ENCODE data around the gene GDPD3.

GDPD3 gene

DNA sequence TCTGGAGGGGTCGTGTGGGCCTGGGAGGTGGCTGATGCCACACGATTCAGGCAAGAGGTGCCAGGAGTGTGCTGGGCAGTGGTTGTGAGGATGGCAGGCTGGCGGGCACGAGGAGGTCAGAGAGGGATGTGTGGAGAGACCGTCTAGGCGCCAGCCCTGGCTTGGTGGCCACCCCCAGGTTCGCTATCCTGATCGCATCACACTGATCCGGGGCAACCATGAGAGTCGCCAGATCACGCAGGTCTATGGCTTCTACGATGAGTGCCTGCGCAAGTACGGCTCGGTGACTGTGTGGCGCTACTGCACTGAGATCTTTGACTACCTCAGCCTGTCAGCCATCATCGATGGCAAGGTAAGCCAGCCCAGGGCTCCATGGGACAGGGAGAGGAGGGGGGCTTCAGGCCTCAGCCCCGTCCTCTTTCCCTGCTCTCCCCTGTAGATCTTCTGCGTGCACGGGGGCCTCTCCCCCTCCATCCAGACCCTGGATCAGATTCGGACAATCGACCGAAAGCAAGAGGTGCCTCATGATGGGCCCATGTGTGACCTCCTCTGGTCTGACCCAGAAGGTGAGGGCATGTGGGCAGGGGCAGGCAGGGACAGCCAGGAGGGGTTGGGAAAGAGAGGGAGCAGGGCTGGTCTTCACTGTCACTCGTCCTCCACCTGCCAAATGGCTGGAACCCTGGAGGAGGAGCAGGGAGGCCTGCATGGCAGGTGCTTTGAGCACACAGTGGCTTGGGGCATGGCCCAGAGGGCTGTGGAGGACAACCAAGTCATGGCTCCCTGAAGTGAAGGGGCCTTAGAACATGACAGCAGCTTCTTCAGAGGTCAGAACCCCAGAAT is 29.9 kb downstream of the GDPD3 start:
- TF ChIP-seq, protein P1, sequence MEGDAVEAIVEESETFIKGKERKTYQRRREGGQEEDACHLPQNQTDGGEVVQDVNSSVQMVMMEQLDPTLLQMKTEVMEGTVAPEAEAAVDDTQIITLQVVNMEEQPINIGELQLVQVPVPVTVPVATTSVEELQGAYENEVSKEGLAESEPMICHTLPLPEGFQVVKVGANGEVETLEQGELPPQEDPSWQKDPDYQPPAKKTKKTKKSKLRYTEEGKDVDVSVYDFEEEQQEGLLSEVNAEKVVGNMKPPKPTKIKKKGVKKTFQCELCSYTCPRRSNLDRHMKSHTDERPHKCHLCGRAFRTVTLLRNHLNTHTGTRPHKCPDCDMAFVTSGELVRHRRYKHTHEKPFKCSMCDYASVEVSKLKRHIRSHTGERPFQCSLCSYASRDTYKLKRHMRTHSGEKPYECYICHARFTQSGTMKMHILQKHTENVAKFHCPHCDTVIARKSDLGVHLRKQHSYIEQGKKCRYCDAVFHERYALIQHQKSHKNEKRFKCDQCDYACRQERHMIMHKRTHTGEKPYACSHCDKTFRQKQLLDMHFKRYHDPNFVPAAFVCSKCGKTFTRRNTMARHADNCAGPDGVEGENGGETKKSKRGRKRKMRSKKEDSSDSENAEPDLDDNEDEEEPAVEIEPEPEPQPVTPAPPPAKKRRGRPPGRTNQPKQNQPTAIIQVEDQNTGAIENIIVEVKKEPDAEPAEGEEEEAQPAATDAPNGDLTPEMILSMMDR (IDR thresholded peaks at IDR 0.05; ENCODE audit: borderline replicate concordance, insufficient read depth, low read depth, low read length), result no peak
- no peak overlapping the region for H3K4me3 ChIP-seq (ENCODE audit: low read depth, low read length)

DNA sequence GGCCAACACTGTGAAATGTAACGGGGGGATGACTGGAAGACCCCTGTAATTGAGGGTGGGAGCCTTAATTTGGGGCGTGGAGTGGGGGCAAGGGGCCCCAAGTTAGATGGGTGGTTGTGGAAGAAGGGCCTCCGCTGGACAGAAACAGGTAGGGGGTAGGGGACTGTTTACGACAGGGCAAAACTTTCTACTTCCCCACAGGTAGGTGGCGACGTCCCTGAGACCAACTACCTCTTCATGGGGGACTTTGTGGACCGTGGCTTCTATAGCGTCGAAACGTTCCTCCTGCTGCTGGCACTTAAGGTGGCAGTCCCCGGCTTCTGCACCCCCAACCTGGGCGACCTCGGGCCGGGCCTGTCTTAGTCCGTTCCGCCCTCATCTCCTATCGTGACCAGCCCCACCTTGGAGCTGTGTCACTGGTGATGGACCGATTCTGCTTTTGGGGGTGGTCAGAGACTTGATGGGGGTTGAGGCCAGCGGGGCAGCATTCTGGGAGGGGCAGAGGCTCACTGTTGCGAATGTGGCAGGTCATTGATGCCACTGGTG is 30.7 kb downstream of the GDPD3 start:
- no peak overlapping the region for H3K4me3 ChIP-seq (ENCODE audit: low read depth, low read length)
- TF ChIP-seq, protein P1 (IDR thresholded peaks at IDR 0.05; ENCODE audit: borderline replicate concordance, insufficient read depth, low read depth, low read length), result no peak

DNA sequence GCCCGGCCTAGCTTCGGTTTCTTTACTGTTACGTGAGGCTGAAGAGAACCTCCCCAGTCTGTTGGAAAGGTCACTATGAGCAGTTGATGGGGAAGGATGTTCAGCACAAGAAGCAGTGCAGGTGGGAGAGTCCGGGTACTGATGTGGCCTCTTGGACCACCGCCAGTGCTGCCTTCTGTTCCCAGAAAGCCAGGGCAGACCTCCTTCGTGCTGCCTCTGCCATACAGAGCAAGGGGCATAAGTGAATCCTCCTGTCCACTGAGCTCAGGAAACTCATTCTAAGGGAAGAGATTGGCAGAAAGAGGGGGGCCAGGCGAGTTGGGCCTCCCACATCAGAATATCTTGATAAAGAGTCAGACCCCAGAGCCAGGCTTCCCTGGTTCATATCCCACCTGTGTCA is 33.9 kb downstream of the GDPD3 start:
- TF ChIP-seq, protein P1 (IDR thresholded peaks at IDR 0.05; ENCODE audit: borderline replicate concordance, insufficient read depth, low read depth, low read length), result no peak
- H3K4me3 ChIP-seq (ENCODE audit: low read depth, low read length), result no peak overlapping the region

DNA sequence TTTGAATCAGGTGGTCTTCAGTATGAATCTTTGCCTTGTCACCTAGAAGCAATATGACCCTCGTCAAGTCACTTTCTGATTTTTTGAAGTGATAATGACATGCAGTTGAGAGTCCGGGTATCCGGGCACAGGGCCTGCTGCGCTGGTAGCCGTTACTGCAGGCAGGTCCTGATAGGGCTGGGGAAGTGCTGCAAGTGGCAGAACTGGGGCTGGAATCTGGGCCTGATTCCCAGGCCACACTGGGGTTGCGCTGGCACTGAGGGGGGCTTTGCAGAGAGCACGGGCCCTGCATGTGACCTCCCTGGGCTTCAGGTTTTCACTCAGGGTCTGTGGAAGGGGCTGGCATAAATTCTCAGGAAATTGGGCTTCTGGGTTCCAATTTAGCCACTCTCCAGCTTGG is 34.6 kb downstream of the GDPD3 start:
- no peak overlapping the region for H3K4me3 ChIP-seq (ENCODE audit: low read depth, low read length)

DNA sequence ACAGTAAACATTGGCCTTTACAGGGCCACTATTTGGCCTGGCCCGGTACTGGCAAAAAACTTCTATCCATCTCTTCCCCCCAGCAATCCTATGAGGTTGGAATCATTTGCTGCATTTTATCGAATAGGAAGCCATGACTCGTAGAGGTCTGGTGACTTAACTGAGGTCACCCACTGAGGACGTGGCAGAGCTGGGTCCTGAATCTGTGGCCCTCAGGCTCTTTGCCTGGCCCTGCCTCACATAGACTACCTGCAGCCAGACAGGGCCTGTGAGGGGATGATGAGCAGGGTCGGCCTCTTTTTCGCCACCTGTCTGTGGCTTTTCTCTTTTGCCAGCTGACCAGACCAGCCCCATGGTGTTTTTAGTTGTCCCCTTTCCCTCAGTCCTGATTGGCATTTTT is 35.7 kb downstream of the GDPD3 start:
- H3K4me3 ChIP-seq (ENCODE audit: low read depth, low read length), result no peak overlapping the region
- TF ChIP-seq, protein P1 (IDR thresholded peaks at IDR 0.05; ENCODE audit: borderline replicate concordance, insufficient read depth, low read depth, low read length), result no peak

More for the DNA sequence above, 34.6 kb downstream of the GDPD3 start:
- TF ChIP-seq, protein P1 (IDR thresholded peaks at IDR 0.05; ENCODE audit: borderline replicate concordance, insufficient read depth, low read depth, low read length), result no peak

DNA sequence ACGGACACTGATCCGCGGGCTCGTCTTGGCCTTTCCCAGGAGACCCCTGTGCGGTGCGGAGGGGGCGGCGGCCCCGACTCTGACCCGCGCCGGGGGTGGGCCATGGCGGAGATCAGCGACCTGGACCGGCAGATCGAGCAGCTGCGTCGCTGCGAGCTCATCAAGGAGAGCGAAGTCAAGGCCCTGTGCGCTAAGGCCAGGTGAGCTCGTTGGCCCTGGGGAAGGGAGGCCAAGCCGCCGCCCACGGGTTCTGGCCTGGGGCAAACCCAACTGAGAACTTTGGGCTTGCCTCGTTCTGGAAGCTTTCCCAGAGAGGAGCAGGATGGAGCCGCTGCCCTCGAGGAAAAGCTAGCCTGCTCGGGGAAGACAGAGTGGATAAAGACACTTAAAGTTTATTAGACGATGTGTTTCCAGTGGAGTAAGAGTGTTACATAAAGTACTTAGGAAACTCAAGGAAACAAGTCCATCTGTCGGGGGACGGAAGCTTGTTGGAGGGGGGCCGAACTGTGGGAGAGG is 37.0 kb downstream of the GDPD3 start:
- peak overlapping the region; percentile 73 for H3K4me3 ChIP-seq (ENCODE audit: low read depth, low read length)
- TF ChIP-seq, protein P1 (IDR thresholded peaks at IDR 0.05; ENCODE audit: borderline replicate concordance, insufficient read depth, low read depth, low read length), result no peak

Data from GM12875 (cell line).